NCI-H1694 (cell line): Measurements from ENCODE around the gene SLC51B.
A peak's percentile ranks its signal among the peaks of the same experiment; 100 is the strongest.
"Not testable (repeated sequence)": the region's sequence is repeated elsewhere in the genome, so short reads cannot be mapped to it uniquely, and the experiment has no call there.

ENCODE experiments used
- DNase-seq: peaks from one replicate; lab custom pipeline; 2025; lab: John Stamatoyannopoulos, UW

SLC51B gene

DNA sequence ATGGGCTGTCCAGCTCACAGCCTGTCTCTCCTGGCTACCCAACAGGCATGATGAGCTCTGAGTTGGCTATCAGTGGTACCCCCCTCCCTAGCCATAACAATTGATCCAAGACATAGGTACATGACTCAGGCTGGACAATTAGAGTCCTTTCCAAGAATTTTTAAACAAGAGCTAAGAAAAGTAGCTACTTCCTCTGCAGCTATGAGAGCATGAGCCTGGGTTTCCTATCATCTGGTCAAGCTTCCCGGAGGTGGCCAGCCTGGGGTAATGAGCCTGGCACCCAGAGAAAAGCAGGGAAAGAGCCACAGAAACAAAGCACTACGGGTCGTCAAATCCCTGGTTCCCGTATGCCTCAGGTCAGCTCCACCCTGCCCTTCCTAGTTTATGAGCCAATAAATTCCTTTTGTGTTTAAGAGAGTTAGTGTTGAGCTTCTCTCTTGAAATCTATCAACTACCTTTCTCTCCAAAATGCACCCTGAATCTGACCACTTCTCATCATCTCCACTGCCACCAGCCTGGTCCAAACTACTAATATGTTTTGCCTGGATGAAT is 2.3 kb upstream of the SLC51B start:
- no peak for DNase-seq

DNA sequence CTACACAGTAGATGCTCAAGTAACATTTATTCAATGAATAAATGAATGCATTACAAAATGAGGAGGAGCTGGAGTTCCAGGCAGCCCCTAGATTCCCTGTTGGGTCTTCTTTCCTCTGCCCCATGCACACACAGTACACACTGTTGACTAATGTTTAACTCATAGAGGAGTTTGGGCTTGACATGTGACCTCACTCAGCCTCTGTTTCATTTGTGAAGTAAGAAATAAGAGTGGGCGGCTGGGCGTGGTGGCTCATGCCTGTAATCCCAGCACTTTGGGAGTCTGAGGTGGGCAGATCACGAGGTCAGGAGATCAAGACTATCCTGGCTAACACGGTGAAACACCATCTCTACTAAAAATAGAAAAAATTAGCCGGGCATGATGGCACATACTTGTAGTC is 969 bp upstream of the SLC51B start:
- DNase-seq: not testable (repeated sequence)

DNA sequence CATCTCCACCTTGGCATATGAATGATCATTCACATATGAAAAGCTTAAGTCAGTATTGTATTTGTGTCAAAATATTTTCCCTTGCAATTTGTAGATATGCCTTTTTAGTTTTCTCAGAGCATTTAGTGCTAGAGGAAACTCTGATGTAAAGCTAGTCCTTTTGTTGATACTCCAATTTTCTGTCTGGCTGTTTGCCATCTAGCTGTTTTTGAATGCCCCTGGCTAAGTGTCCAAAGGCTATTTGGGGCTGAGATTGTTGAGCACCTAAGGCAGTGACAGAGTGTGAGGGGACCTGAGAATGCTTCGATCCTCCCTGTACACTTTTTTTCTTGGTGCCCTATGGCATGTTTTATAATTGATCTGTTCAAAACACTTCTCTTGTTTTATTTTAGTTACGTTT is 3.1 kb downstream of the SLC51B start:
- DNase-seq: no peak

DNA sequence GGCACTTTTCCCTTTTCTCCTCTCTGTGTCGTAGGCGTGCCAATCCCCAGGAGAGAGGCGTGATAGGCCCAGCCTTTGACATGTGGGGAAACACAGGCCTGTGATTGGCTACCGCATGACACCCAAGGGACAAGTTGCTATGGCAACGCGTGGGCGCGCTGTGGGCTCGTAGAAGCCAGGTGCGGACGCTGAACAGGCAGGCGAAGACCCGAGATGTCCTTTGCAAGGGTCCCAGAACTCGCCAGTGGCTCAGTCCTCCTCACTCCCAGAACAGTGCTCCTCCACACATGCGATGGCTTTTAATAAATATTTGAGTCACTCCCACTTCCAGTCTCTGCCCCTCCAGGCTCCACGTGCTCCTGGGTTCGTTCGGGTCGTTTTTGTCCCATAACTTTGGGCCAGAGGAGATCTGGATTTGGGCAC is 4.2 kb downstream of the SLC51B start:
- DNase-seq: peak; percentile 85

DNA sequence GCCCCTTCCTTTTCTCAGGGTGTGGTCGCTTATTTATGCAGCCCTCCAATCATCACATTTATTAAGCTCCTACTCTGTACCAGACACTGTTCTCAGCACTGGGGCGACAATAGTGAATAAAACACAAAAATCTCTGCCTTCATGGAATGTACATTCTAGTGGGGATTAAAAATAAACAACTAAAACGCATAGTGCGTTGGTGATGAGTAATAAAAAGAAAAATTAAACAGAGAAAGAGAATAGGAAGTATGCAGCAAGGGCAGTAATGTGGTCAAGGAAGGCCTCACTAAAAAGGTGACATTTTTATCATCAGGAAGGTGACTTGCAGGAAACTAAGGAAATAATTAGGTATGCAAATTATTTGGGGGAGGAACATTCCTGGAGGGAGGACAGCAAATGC is 5.1 kb downstream of the SLC51B start:
- no peak for DNase-seq

DNA sequence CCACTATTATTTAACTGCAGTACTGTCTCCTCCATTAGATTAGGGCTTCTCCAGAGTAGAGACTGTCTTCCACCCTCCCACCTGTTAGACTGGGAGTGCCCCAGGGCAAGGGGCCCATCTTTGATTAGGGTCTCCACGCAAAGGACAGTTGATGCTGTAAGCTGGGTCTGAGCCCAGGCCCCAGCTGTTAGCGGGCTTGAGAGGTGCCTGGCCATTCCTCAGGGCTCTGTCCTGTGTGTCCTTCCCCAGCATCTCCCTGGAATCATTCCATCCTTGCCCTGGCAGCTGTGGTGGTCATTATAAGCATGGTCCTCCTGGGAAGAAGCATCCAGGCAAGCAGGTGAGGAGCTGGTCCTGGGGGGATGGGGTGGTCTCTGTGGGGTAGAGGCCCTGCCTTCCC is 6.1 kb downstream of the SLC51B start:
- no peak for DNase-seq

DNA sequence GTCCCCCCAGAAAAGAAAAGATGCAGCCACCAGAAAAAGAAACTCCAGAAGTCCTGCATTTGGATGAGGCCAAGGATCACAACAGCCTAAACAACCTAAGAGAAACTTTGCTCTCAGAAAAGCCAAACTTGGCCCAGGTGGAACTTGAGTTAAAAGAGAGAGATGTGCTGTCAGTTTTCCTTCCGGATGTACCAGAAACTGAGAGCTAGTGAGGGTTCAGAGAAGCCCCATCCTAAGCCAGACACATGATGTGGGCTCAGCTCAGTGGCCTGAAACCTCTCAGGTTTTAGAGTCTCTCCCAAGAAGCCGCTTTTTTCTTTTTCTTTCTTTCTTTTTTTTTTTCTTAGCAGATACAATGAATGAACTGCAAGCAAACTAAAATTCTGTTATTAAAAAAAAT is 7.8 kb downstream of the SLC51B start:
- no peak for DNase-seq

DNA sequence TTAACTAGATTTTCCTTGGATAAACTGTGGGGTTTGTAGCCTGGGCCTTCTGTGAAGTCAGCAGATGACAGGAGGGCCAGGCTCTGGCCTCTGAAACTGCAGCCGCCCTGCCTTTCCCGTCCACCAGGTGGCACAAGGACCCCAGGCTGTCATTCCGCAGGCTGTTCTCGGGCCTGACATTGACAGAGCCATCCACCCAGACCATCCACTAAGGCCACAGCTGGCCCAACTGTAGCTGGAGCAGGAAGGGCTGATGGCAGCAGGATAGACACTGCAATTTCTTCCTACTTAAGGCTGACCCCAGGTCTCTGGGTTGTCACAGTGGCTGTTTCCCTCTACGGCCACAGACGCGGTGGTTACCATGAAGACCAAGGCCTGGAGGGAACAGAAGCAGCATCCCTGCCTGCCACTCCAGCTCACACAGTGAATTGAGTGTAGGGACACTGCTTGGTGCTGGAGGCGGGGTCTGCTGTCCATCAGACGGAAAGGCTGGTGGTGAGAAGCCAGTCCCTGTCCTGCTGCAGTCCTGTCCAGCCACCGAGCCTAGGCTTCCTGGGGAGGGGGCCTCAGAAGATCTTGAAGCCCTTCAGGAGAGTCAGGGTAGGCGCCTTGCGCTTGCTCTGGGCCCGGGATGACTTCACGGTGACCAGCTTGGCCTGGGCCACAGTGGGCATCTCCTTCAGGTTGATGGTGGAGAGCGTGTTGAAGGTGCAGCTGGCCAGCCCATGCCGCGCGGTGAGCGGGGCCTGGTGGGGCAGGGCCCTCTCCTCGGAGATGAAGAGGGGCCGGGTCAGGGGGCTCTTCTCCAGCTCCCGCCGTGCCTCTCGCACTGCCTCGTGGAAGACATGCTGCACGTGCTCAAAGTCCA is 9.4 kb downstream of the SLC51B start:
- DNase-seq: peak; percentile 6

DNA sequence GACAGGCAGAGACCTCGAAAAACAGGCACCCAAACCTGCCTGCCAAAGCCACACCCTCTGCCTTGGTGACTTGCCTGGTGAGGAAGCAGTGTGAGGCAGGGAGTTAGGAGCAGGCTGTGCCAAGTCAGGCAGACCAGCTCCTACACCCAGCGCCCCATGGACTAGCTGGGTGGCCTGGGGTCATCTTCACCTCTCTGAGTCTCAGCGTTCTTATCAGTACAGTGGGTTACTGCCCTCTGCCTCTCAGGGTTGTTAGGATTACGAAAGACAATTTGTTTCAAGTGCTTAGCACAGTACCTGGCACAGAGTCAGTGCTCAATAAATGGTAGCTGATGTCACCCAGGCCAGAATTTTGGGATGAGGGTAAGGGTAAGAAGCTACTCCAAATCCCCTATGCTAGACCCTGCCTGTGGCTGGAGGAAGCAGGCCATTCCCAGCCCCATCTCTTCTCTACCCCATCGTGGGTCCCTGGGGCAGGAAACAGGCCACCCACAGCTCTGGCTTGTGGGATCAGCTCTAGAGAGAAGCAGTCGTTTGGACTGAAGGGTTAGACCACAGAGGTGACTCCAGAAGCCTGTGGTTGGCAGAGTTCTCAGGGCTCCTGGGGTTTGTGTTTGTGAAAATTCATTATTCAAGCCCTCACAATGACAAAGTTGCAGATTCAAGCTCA is 10.1 kb downstream of the SLC51B start:
- no peak for DNase-seq

DNA sequence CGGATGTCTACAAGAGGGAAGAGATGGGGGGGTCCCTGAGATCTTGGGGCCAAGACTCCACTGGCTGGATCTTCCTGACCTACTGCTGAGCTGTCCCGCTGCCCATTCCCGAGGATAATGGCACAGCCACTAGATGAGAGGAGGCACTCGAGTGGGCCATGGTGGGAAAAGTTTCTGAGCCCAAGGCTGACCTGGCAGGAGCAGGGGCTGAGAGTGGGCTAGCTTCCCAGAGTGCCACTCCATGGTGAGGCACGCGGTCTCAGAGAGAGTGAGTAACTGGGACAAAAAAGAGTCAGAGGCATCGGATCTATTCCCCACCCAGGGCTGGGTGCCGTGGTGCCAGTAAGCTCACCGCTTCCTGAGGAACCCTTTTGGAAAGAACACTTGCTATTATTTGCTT is 10.9 kb downstream of the SLC51B start:
- DNase-seq: no peak

DNA sequence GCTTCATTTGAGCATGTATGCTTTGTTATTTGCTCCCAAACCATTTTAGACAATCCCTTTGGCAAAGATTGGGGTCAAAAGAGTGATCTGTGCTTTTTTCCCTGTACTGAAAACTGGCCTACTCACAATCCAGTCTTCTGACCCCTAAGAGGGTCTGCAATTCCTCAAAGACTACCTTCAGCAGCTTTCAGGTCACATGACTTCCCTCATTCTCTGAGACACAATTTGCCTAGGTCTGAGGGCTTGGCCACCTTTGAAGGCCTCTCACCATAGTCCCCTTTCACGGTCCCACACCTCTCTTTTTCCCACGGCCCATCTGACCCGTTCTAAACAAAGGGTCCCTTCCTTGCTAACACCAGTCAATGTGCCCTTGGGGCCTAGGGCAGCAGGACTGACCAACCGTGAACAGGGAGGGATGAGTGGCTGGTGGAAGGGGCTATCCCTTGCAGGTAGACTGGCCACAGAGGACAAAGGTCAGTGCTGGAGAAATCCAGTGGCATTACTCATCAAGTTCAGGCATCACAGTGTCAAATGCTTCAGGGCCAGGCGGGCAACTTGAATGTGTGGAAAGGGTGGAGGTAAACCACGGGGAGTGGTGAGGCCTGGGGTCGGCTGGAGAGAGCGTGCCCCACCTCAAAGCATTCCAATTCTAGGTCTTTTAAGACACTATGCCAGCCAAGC is 11.8 kb downstream of the SLC51B start:
- DNase-seq: no peak

DNA sequence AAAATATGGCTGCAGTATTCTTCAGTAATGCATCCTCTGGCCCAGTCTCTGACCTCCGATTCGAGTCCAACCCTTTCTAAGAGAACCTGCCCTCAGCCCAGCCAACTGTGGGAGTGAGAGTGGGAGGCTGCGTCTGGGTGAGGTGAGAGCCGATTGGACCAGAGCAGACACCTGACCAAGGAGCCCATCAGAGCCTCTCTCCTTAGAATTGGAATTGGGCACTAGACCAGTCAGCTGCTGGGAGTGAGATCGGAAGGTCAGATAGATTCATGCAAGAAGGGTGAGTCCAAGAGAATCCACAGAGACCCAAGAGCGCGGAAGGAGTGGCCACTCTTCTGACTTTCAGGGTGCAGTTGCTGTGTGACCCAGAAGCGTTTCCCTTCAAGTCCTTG is 12.4 kb downstream of the SLC51B start:
- DNase-seq: no peak

DNA sequence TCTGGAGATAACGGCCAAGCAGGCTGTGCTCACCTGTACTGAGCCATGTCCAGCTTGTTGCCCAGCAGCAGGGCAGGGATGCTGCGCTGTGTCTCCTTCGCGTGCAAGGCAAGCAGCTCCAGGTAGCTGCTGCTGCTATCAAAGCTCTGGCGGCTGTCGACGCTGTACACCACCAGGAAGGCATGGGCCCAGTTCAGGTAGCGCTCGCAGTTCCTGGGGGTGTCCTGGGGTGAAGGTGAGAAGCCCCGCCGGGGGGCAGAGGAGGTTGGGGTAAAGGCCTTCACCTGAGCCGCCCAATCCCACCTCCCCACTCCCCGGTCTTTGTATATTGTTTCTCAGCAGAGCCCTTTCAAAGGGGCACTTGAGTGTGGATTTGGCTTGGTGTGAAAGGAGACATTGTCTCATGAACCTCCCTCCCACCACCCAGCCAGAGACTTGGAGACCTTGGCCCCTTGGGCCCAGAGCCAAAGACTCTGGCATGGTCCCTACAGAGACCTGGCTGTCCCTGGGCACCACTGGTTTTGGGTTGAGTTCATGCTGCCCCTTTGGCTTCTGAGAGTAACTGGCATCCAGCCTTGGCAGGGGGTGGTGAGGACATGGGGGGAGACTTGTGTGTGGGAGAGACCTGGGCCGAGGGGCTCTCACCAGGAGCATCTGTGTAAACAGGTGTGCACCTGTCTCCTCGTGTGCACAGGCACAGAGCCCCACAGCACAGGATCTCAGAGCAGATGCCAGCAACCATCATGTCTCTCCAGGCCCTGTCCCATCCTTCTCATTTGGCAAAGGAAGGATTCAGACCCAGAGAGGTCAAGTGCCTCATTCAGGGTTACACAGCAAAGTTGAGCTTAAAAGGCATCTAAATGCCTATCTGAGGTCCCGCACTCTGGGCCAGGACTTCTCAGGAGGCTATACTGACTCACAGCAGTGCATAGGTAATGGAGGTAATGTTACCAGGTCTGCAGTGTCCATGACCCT is 13.5 kb downstream of the SLC51B start:
- DNase-seq: no peak

DNA sequence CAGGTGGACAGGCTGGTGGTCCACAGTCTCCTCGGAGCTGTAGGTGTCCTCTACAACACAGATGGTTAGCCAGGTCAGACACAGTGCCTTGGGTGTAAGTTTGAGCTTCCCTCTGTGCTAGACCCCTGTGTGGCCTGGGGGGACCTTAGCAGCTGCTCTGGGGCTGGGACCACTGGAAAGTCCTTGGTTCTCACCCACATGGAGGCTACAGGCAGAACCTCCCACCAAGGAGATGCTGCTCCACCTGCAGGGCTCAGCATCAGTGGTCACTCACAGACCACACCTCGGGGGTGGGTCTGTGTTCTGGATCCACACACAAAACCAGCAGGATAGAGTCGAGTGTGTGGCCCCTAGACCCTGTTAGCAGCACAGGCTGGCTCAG is 14.2 kb downstream of the SLC51B start:
- DNase-seq: no peak

DNA sequence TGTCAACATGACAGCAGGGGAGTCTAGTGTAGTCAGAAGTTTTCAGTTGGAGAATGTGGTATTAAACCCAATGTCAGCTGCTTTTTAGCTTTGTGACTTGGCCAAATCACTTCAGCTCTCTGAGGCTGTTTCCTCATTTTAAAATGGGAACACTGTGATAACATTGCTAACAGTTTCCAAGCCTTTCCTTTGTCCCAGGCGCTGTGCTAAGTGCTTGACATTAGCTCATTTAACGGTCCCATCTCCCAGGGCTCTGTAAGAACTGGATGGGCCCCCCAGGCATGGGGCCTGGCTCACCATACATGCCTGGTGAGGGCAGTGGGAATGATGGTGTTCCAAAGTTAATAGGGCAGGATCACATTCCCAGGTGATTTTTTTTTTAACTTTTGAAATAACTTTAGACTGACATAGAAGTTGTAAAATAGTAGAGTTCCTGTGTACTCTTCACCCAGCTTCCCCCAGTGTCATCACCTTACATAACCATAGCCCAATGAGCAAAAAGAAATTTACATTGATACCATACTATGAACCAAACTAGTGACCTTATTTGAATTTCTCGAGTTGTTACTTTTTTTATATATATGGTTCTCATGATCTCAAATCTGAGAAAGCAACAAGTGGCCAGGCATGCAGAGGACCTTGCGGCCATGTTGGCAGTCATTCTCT is 14.9 kb downstream of the SLC51B start:
- DNase-seq: no peak

DNA sequence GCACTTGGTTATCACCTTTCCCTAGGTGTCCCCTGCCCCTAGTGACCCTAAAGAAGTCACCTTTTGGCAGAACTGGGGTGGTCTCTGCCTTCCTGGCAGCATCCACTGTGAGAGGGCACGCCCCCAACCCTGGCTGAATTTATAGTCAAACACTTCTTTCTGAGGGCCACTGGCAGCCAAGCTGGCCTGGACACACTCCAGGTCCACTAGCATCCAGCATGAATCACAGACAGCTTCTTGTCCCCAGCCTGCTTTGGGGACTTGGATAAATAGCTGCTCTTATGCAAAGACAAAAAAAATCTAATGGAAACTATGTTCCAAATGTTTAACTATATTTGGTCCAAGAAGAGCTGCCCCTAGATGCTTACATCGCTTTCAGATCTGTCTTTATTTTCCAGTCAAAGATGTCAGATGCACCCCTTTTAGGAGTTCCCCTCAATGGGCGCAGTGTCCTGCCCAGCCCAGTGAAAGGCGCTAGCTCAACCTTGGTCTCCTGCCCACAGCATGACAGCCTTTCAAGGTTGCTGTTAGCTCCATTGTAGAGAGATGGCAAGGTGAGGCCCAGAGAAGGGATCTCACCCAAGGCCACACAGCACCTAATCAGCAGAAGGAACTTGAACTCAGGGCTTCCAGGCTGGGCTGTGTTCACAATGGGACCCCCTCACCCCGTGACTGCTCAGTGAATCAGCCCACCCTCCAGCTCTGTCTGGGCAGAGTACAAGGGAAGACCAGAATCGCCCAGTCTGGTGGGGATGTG is 15.6 kb downstream of the SLC51B start:
- DNase-seq: no peak

DNA sequence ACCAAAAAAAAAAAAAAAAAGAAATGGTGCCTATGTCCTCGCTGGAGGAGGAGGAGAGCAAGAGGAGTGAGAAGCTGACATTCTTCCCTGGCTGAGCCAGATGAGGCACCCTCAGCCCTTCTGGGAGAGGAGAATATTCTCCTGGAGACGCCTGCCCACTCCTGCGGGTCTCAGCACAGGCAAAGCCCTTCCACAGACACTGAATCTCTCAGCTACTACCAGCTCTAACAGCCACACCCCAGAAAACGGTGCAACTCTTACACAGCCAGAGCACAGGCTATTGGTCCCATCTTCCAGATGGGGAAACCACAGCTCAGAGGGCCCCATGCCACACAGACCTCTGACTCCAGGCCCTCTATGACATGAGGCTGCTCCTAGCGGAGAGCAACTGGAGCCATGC is 16.9 kb downstream of the SLC51B start:
- no peak for DNase-seq

DNA sequence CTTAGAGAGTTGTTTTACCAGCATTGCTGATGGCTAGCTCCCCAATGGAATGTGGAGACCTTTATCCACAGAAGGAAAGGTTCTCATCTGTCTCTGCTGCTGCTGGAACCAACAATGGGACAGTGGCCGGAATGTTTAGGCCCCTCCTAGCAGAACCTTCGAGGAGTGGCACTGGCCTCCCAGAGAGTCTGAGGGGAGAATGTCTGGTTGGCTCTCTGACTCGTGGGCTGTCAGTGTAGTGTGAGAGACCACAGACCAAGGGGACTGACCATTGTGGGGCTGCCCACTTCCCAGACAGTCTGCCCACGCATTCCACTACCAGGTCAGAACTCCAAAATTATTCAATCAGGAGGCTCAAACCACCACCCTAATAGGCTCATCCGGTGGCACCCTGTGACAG is 17.5 kb downstream of the SLC51B start:
- no peak for DNase-seq

DNA sequence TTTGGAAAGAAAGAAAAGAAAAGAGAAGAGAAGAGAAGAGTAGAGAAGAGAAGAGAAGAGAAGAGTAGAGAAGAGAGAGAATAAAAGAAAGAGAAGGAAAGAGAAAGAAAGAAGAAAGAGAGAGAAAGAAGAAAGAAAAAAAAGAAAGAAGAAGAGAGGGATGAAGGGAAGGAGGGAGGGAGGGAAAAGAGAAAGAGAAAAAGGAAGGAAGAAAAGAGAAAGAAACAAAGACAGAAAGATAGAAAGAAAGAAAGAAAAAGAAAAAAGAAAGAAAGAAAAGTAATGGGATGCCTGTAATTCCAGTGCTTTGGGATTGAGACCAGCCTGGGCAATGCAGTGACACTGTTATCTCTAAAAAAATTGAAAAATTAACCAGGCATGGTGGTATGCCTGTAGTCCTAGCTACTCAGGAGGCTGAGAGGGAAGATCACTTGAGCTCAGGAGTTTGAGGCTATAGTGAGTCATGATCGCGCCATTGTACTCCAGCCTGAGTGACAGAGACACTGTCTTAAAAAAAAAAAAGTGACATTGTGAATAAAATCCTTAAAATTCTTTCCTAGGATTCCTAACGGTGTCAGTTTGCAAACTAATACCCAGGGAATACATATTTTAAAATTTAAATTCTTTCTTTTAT is 20.9 kb downstream of the SLC51B start:
- no peak for DNase-seq
